GM18505 (cell line): ENCODE data around the gene GABPB1.
"Not testable (repeated sequence)": the region's sequence is repeated elsewhere in the genome, so short reads cannot be mapped to it uniquely, and the experiment has no call there.

Source experiments
- ATAC-seq: cut with Tn5 transposase; IDR thresholded peaks from one replicate; pipeline ENCODE4 v1.9.1; 2021; ENCODE audit not compliant: unreplicated experiment
- POLR2A ChIP-seq: IDR thresholded peaks from 4 replicates; pipeline ENCODE4 v1.6.1; 2011; ENCODE audit warnings: borderline replicate concordance; ENCODE audit not compliant: insufficient read depth, insufficient read length; ENCODE audit errors: extremely low read depth

The GABPB1 gene

DNA sequence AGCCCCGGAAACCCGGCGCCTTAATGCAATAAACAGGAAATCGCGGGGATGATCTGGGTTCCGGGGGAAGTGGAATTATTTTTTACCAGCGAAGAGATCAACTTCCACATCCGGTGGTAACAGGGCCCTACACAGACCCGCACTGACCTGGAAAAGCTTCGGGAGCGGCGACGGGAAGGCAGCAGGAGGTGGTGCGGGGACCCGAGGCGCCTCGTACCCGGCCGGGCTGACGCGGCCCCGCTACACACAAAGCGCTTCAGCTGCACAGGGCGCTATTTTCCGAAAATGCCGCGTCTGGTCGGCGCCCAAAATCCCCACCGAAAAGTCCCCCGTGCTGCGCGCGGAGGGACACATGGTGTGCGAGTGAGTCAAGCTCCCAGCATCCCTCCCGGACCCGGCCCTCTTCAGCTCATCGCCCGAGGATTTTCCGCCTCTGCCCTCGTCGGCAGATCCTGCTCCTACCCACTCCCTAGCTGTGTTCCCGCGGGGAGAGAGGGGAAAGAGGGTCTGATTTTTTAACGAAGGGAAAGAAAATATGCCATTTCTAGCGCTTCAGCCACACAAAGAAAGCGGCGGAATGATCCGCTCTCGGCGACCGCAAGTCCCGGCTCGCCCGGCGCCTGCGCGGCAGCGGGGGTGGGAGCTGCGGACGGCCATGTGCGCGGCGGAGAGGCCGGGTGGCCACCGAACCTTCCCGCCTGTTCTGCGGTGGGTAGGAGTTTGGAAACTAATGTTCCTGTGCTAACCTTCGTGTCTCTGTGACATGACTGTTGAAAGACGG, at the start of gene GABPB1:
GABPB1 (minus strand) TSS at position 361 of the 781 bp plus-strand sequence. CDS start 45,400 bp downstream, outside the sequence.
- TF ChIP-seq POLR2A: peak; percentile 87
- ATAC-seq: peak; percentile 42

DNA sequence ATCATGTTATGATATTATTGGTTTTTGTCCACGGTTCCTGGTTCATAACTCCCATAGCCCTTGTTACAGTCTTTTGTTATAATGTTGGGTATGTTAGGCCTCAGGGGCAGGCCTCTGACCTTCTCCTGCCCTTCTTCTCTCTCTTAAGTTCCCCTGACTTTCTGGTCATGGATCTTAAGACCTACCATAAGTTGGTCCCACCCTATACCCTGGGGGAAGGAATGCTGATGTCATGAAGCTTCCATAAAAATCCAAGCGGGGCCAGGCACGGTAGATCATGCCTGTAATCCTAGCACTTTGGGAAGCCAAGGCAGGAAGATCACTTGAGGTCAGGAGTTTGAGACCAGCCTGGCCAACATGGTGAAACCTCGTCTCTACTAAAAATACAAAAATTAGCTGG, 36.6 kb upstream of the GABPB1 start:
- ATAC-seq: not testable (repeated sequence)

DNA sequence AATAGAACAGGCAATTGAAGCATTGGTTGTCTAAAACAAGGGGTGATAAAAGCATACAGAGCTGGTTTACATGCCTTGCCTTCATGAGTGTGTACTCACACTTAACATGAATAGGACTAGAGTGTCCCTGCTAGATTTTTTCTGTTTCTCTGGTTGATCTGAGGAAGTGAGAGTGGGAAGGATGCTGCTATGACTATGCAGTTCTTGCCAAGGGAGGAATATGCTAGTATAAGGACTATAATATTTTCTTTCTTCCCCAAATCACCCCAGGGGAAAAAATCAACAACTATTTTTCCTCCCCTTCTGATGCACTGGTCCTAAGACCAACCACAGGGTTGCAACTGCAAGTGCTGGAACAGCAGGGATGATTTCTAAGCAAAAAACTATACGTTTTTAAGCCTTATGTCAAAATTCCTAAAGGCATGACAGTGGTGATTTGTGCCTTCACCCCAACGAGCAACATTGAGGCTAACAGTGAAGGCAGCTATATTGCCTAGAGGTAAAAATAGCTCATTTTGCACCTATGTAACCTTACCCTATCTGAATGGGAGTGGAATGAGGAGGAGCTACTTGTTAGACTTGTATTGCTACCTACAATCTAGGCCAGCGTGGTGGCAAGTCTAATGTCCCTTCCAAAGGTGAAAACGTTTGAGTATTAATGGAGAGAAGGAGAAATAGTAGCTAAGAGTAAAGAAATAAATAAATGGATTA, 35.7 kb upstream of the GABPB1 start:
- peak; percentile 86 for ATAC-seq
- TF ChIP-seq POLR2A: no peak

DNA sequence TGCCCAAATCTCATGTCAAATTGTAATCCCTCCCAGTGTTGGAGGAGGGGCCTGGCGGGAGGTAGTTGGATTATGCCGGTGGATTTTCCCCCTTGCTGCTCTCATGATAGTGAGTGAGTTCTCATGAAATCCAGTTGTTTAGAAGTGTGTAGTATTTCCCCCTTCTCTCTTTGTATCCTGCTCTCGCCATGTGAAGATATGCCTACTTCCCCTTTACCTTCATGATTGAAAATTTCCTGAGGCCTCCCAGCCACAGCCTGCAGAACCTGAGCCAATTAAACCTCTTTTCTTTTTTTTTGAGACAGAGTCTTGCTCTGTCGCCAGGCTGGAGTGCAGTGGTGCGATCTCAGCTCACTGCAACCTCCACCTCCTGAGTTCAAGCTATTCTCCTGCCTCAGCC, 27.4 kb upstream of the GABPB1 start:
- not testable (repeated sequence) for ATAC-seq

DNA sequence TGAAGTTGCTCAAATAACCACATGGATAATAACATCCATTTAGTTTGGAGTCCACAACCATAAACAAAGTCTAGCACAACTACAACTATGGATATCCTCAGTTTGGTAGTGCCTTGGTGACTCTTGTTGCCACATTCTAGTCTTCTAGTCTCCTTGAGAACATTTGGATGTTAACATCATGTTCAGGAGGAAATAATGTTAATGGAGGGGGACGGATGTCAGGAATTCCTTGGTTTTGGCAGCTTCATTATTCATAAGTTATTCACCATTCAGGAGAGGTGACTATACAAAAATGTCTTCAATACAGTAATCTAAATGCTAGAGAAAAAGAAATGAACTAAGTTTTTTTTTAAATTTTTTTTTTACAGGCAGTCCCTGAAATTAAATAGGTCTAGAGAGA, 26.4 kb upstream of the GABPB1 start:
- ATAC-seq: no peak
- no peak for TF ChIP-seq POLR2A

DNA sequence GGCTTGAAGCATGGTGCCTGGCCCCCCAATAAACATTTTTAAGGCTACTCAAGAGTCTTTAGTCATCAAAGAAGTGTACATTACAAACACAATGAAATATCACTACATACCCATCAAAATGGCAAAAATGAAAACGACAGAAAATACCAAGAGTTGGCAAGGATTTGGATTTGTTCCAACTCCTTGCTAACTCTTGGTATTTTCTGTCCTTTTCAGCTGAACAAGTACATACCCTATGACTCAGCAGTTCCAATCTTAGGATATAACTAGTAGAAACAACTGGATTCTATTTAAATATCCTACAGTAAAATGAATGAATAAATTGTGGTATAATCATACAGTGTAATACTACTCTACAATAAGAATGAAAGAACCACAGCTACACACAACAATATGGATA, 25.1 kb upstream of the GABPB1 start:
- ATAC-seq: no peak
- TF ChIP-seq POLR2A: no peak

DNA sequence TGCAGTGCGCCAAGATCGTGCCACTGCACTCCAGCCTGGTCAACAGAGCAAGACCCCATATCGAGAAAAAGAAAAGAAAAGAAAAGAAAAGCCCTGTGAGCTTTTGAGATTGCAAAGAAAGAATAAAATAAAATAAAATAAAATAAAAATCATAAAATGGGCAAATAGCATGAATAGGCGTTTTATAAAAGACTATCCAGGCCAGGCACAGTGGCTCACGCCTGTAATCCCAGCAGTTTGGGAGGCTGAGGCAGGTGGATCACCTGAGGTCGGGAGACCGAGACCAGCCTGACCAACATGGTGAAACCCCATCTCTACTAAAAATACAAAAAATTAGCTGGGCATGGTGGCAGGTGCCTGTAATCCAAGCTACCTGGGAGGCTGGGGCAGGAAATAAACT, 24.4 kb upstream of the GABPB1 start:
- not testable (repeated sequence) for ATAC-seq

DNA sequence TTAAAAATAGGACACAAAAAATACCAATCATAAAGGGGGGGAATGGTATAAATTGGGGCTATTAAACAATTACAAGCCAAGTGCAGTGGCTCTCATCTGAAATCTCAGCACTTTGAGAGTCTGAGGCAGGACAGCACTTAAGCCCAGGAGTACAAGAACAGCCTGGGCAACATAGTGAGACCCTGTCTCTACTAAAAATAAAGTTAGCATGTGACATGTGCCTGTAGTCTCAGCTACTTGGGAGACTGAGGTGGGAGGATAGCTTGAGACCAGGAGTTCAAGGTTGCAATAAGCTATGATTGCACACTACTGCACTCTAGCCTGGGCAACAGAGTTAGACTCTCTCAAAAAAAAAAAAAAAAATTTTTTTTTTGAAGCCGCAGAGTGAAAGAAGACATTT, 23.8 kb upstream of the GABPB1 start:
- no peak for TF ChIP-seq POLR2A
- ATAC-seq: no peak

DNA sequence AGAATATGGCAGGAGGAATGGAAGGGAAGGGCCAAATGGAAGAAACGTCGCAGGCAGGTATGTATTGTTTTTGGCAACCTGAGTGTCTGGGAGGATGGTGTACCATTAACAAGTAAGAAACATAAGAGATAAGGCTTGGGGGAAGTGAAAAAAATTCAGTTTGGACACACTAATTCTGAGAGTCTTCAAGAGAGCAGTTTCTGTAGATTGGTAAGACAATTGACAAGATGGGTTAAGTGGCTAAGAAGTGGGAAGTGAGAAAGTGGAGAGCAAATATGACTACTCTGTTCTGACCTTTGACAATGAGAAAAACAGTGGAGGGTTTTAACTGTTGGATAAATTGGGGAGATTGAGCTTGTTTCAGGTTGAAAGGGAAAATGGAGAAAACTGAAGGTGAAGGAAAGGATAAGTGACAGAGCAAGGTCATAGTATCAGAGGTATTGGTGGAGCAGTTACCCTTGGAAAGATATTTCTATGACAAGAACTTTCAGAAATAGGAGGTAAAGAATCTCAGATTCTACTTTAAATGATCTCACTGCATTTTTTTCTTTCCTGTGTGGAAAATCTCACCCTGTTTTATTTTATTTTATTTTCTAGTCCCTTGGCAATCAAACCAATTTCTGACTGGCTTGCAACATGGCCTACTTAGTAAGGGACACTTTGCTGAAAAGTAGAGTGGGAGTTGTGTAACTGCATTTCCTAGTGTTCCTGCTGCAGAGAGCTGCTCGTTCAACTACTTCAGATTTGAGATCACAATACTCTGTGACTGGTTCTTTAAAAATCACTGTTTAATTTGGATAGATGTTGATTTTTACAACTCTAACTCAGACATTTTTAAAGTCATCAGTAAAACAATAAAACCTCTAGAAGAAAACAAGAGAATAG, 23.1 kb upstream of the GABPB1 start:
- TF ChIP-seq POLR2A: no peak
- peak; percentile 96 for ATAC-seq

DNA sequence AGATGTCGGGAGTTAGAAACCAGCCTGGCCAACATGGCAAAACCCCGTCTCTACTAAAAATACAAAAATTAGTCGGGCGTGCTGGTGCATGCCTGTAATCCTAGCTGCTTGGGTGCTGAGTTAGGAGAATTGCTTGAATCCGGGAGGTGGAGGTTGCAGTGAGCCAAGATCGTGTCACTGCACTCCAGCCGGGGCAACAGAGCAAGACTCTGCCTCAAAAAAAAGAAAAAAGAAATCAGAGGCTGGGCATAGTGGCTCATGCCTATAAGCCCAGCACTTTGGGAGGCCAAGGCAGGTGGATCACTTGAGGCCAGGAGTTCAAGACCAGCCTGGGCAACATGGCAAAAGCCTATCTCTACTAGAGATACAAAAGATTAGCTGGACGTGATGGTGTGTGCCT, 14.6 kb upstream of the GABPB1 start:
- not testable (repeated sequence) for ATAC-seq

DNA sequence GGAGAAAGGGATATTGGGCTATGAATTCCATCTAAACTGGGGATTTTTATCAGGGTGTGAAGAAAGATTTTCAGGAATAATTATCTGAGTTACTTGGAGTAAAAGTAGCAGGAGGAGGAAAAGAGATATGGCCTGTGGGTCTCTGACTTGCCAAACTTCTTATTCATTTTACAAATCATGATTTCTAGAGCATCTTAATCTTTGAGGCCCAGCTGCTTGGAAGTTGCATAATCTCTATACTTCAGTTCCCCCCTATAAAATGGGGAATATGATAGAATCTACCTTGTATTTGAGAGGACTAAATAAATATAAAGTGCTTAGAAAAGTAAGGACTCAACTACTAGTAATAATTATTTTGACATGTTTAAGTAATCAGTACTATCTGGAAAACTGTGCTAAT, 11.0 kb upstream of the GABPB1 start:
- no peak for ATAC-seq
- no peak for TF ChIP-seq POLR2A

DNA sequence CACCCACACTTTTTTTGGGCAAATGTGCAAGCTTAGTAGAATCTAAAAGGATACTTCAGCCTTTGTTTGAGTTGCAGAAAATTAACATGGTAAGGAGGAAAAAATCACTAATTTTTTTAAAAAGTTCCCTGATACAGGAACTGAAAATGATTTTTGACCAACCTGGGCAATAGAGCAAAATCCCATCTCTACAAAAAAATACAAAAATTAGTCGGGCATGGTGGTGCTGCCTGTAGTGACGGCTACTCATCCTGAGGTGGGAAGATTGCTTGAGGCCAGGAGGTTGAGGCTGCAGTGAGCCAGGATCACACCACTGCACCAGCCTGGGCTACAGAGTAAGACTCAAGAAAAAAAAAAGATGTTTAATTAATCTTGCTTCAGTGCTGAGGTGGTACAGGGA, 10.6 kb upstream of the GABPB1 start:
- no peak for ATAC-seq
- TF ChIP-seq POLR2A: no peak

DNA sequence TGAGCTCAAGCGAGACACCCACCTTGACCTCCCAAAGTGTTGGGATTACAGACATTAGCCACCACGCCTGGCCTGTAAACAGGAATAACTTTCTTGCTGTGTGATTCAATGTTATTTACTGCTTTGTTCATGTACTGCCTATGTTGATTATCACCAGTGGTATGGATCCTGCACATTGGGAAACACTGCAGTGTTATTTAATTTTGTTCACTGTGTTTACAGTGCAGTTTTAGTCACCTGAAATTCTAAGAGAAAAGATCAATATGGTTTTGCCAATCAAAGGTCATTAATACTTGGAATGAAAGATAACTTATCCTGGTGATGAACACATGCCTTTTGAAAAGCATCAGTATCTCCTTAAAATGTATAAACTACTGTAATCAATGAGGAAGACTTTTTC, 8.6 kb upstream of the GABPB1 start:
- no peak for TF ChIP-seq POLR2A
- ATAC-seq: no peak

DNA sequence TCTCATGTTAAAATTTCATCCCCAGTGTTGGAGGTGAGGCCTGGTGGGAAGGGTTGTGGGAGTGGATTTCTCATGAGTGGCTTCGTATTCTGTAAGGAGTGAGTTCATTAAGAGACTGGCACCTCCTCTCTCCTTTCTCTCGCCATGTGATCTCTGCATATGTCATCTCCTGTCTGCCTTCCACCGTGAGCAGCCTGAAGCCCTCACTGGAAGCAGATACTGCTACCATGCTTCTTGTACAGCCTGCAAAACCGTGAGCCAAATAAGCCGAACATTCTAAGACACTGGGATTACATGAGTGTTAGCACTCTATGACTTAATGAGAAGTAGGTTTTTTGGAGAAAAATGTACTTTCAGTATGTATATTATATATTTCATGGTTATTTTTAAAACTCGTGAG, 6.8 kb upstream of the GABPB1 start:
- no peak for TF ChIP-seq POLR2A
- ATAC-seq: no peak

DNA sequence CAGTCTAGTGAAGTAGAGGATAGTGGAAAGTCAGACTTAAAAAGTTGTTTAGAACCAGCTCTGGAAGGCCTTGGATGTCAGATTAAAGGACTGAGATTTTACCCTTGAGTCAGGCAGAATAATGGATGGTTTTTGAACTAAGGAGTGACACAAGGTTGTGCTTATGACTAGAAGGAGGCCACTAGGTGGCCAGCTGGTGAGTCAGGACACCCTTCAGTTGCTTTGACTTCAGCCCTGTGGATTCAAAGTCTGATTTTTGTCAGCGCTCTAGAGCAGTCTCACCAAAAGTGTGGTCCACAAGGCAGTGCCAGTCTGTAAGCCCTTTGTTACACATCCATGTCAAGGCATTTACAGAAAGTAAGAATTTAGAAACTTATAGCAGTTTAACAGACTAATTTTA, 3.8 kb upstream of the GABPB1 start:
- TF ChIP-seq POLR2A: no peak
- ATAC-seq: no peak
